Measurements from ENCODE around the gene INSRR. TPM values are rescaled to one million over a fixed set of nuclear protein-coding genes. Genes with fewer than 3 reads are reported as not detected.

Gene INSRR
- total RNA-seq, 1 experiment from 2014 or later, result not detected

DNA sequence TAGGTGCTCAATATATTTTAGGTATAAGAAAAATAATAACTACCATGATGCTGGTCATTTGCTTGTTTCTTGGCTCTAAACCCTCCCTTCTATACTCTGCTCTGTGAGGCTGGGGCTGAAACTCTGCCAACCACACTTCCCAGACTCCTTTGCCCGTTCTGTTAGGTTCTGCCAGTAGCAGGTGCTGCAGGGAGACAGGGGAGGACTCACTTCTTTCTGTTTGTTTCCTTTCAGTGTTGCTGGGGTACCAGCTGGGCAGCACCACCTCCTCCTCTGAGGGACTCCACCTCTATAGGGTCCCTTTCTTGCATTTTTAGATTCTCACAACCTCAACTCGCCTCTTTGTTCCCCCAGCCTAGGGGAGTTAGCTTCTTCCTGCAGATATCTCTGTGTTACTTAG lies 25.3 kb downstream of the INSRR start:
- ATAC-seq, result no peak
- H3K36me3 ChIP-seq (ENCODE audit: control insufficient read depth, insufficient read depth, low read length), result no peaks in the 10 kb centered on the region
- no peak for DNase-seq (ENCODE audit: low read depth, low spot score)
- CTCF ChIA-PET, result interaction anchor here (0.6 to 0.7 kb wide), 3 partner anchors 10 to 378 kb away, joined by 4 to 7 read pairs (median 4); no protein-coding TSS in a partner anchor
- in situ Hi-C loops (cut with HindIII; ENCODE audit: low pct_unique_long_range_greater_than_20kb, low sequenced_read_pairs) (no loop called here), intact Hi-C loops (cut with micrococcal nuclease; ENCODE audit: unreplicated experiment) (no loop called here)
- no peaks in the 10 kb centered on the region for H3K4me1 ChIP-seq (ENCODE audit: control insufficient read depth, insufficient read depth, low read length)
- POLR2A ChIA-PET, result no interaction called here
- TF ChIP-seq TCF7L2 (IDR thresholded peaks at IDR 0.05; ENCODE audit: low read depth, low read length), result no peak
- TF ChIP-seq POLR2AphosphoS5 (IDR thresholded peaks at IDR 0.05; ENCODE audit: low read depth, low read length), result no peak
- no peak for TF ChIP-seq SIN3A (IDR thresholded peaks at IDR 0.05; ENCODE audit: borderline replicate concordance, insufficient read depth, low read depth, low read length)
- no peak for TF ChIP-seq REST (IDR thresholded peaks at IDR 0.05; ENCODE audit: insufficient read depth in 1 of 2, low read depth in 2 of 2, low read length in 1 of 2)
- TF ChIP-seq, protein P1, sequence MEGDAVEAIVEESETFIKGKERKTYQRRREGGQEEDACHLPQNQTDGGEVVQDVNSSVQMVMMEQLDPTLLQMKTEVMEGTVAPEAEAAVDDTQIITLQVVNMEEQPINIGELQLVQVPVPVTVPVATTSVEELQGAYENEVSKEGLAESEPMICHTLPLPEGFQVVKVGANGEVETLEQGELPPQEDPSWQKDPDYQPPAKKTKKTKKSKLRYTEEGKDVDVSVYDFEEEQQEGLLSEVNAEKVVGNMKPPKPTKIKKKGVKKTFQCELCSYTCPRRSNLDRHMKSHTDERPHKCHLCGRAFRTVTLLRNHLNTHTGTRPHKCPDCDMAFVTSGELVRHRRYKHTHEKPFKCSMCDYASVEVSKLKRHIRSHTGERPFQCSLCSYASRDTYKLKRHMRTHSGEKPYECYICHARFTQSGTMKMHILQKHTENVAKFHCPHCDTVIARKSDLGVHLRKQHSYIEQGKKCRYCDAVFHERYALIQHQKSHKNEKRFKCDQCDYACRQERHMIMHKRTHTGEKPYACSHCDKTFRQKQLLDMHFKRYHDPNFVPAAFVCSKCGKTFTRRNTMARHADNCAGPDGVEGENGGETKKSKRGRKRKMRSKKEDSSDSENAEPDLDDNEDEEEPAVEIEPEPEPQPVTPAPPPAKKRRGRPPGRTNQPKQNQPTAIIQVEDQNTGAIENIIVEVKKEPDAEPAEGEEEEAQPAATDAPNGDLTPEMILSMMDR (IDR thresholded peaks at IDR 0.05), result no peak
- BruUV-seq (replicated peaks), result no TSS peak
- peaks cover 9% of the 10 kb centered on the region for H3K27me3 ChIP-seq (ENCODE audit: control insufficient read depth, insufficient read depth, low read length)
- no peak overlapping the region for H3K27ac ChIP-seq (ENCODE audit: low read length)
- no peaks in the 10 kb centered on the region for H3K9me3 ChIP-seq (ENCODE audit: control insufficient read depth, insufficient read depth, low read depth, low read length)
- H3K4me3 ChIP-seq (ENCODE audit: low read depth in 2 of 2, low read length in 2 of 2), result no peak overlapping the region

- no peak for ATAC-seq
- intact Hi-C loops (cut with micrococcal nuclease; ENCODE audit: unreplicated experiment) (no loop called here), in situ Hi-C loops (cut with HindIII; ENCODE audit: low pct_unique_long_range_greater_than_20kb, low sequenced_read_pairs) (no loop called here)
- no peak overlapping the region for H3K4me3 ChIP-seq (ENCODE audit: low read depth in 2 of 2, low read length in 2 of 2)
- H3K36me3 ChIP-seq (ENCODE audit: control insufficient read depth, insufficient read depth, low read length), result no peaks in the 10 kb centered on the region
- peaks cover 9% of the 10 kb centered on the region for H3K27me3 ChIP-seq (ENCODE audit: control insufficient read depth, insufficient read depth, low read length)
- no peak overlapping the region for H3K27ac ChIP-seq (ENCODE audit: low read length)
- H3K4me1 ChIP-seq (ENCODE audit: control insufficient read depth, insufficient read depth, low read length), result no peaks in the 10 kb centered on the region
- DNase-seq (ENCODE audit: low read depth, low spot score), result no peak
- TF ChIP-seq, protein P1 (IDR thresholded peaks at IDR 0.05), result no peak
- no peak for TF ChIP-seq SIN3A (IDR thresholded peaks at IDR 0.05; ENCODE audit: borderline replicate concordance, insufficient read depth, low read depth, low read length)
- TF ChIP-seq TCF7L2 (IDR thresholded peaks at IDR 0.05; ENCODE audit: low read depth, low read length), result no peak
- no peak for TF ChIP-seq REST (IDR thresholded peaks at IDR 0.05; ENCODE audit: insufficient read depth in 1 of 2, low read depth in 2 of 2, low read length in 1 of 2)
- TF ChIP-seq POLR2AphosphoS5 (IDR thresholded peaks at IDR 0.05; ENCODE audit: low read depth, low read length), result no peak
- ChIA-PET CTCF (interaction anchor here (0.6 to 0.7 kb wide), 2 partner anchors 53 to 126 kb away, joined by 3 to 13 read pairs; no protein-coding TSS in a partner anchor), POLR2A (no interaction called here)
- no TSS peak for BruUV-seq (replicated peaks)
- H3K9me3 ChIP-seq (ENCODE audit: control insufficient read depth, insufficient read depth, low read depth, low read length), result no peaks in the 10 kb centered on the region
These were observed 26.5 kb downstream of the INSRR start for GRCh38 chr1:156832434-156832833.
